HG03432 (cell line): ENCODE measurements around the gene MAT2A.
A peak's percentile ranks its signal among the peaks of the same experiment; 100 is the strongest.

Experiments
- ATAC-seq: cut with Tn5 transposase; IDR thresholded peaks from one replicate; pipeline ENCODE4 v1.9.1; 2021; ENCODE audit warnings: mild to moderate bottlenecking, moderate library complexity; ENCODE audit not compliant: unreplicated experiment

MAT2A gene

GRCh38 chr2:85538507-85539360 is at the start of gene MAT2A:
TSS of gene MAT2A (plus strand) at chr2:85539168. CDS start at chr2:85539288, 120 bp downstream.
- ATAC-seq = peak; percentile 78

- no peak for ATAC-seq
These were observed 47.9 kb upstream of the MAT2A start for GRCh38 chr2:85490861-85491755.

- ATAC-seq = no peak
These were observed 42.5 kb upstream of the MAT2A start for GRCh38 chr2:85496436-85496835.

GRCh38 chr2:85497944-85498630 is 40.9 kb upstream of the MAT2A start:
- ATAC-seq = no peak

GRCh38 chr2:85501248-85501647 is 37.7 kb upstream of the MAT2A start:
- no peak for ATAC-seq

GRCh38 chr2:85502720-85503119 is 36.2 kb upstream of the MAT2A start:
- ATAC-seq = no peak

GRCh38 chr2:85503168-85503850 is 35.7 kb upstream of the MAT2A start:
- ATAC-seq = no peak

- ATAC-seq = no peak
These were observed 34.9 kb upstream of the MAT2A start for GRCh38 chr2:85503851-85504777.

GRCh38 chr2:85504778-85505261 is 34.1 kb upstream of the MAT2A start:
- no peak for ATAC-seq

- no peak for ATAC-seq
These were observed 33.3 kb upstream of the MAT2A start for GRCh38 chr2:85505551-85506238.

- no peak for ATAC-seq
These were observed 32.2 kb upstream of the MAT2A start for GRCh38 chr2:85506768-85507181.

GRCh38 chr2:85511008-85511811 is 27.8 kb upstream of the MAT2A start:
- ATAC-seq = no peak

- no peak for ATAC-seq
These were observed 24.6 kb upstream of the MAT2A start for GRCh38 chr2:85514323-85514722.

- no peak for ATAC-seq
These were observed 22.1 kb upstream of the MAT2A start for GRCh38 chr2:85516653-85517389.

- ATAC-seq = no peak
These were observed 16.8 kb upstream of the MAT2A start for GRCh38 chr2:85522090-85522647.

GRCh38 chr2:85523062-85523902 is 15.7 kb upstream of the MAT2A start:
- no peak for ATAC-seq
